Measurements from ENCODE around the gene GLA.

Gene GLA

DNA sequence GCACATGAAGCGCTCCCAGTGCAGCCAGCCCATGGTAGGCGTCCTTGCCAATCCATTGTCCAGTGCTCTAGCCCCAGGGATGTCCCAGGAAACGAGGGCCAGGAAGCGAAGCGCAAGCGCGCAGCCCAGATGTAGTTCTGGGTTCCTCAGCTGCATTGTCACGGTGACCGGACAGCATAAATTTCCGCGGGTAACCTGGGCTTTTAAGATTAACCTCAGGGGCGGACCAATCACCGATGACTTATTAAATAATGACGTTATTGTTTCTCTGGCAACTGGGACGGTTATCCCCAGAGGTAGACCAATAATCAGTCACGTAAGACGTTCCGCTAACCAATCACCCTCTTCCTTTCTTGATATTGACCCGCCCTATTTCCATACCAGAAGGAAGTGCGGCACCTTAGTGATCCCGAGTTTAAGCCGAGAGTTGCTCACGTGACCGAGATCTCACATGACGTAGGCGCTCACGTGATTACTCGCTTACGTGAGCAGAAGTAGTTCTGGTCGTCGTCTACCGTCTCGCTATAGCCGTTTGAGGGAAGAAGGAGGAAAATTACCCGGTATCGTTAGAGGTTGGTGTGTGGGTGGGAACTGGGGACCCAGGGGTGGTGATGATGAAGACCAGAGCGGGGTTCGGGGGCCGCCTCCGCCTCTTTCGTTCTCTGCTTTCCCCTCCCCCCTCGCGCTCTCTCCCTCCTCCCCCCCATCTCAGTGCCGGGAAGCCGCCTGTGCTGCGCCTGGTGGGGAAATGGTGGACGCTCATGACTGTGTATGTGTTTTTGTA lies at the start of gene GLA, which contains the start of gene HNRNPH2 (continued):
- no peak for TF ChIP-seq ZNF23 (tag by site-specific recombination; IDR thresholded peaks at IDR 0.05; ENCODE audit: borderline replicate concordance)
- TF ChIP-seq ZSCAN16 (tag by site-specific recombination; IDR thresholded peaks at IDR 0.05) = no peak
- TF ChIP-seq, protein P1, sequence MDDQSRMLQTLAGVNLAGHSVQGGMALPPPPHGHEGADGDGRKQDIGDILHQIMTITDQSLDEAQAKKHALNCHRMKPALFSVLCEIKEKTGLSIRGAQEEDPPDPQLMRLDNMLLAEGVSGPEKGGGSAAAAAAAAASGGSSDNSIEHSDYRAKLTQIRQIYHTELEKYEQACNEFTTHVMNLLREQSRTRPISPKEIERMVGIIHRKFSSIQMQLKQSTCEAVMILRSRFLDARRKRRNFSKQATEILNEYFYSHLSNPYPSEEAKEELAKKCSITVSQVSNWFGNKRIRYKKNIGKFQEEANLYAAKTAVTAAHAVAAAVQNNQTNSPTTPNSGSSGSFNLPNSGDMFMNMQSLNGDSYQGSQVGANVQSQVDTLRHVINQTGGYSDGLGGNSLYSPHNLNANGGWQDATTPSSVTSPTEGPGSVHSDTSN (CRISPR knock-in tag; IDR thresholded peaks at IDR 0.05) = no peak
- peak; percentile 66 for TF ChIP-seq ZFP69B (tag by site-specific recombination; IDR thresholded peaks at IDR 0.05)
- peak; percentile 18; the same call in 1 of the 2 replicates for TF ChIP-seq ZNF121 (tag by site-specific recombination; IDR thresholded peaks at IDR 0.05)
- TF ChIP-seq ZNF792 (tag by site-specific recombination; IDR thresholded peaks at IDR 0.05) = no peak
- peak; percentile 100 for TF ChIP-seq ZNF24 (tag by site-specific recombination; IDR thresholded peaks at IDR 0.05)
- TF ChIP-seq, protein P2, sequence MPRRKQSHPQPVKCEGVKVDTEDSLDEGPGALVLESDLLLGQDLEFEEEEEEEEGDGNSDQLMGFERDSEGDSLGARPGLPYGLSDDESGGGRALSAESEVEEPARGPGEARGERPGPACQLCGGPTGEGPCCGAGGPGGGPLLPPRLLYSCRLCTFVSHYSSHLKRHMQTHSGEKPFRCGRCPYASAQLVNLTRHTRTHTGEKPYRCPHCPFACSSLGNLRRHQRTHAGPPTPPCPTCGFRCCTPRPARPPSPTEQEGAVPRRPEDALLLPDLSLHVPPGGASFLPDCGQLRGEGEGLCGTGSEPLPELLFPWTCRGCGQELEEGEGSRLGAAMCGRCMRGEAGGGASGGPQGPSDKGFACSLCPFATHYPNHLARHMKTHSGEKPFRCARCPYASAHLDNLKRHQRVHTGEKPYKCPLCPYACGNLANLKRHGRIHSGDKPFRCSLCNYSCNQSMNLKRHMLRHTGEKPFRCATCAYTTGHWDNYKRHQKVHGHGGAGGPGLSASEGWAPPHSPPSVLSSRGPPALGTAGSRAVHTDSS (tag by site-specific recombination; IDR thresholded peaks at IDR 0.05) = no peak
- peak; percentile 58; the same call in 1 of the 2 replicates for TF ChIP-seq YY2 (tag by site-specific recombination; IDR thresholded peaks at IDR 0.05)
- TF ChIP-seq AEBP2 (tag by site-specific recombination; IDR thresholded peaks at IDR 0.05; ENCODE audit: borderline replicate concordance) = no peak
- TF ChIP-seq, protein P3, sequence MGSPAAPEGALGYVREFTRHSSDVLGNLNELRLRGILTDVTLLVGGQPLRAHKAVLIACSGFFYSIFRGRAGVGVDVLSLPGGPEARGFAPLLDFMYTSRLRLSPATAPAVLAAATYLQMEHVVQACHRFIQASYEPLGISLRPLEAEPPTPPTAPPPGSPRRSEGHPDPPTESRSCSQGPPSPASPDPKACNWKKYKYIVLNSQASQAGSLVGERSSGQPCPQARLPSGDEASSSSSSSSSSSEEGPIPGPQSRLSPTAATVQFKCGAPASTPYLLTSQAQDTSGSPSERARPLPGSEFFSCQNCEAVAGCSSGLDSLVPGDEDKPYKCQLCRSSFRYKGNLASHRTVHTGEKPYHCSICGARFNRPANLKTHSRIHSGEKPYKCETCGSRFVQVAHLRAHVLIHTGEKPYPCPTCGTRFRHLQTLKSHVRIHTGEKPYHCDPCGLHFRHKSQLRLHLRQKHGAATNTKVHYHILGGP (tag by site-specific recombination; IDR thresholded peaks at IDR 0.05) = no peak
- no peak for TF ChIP-seq ZNF747 (tag by site-specific recombination; IDR thresholded peaks at IDR 0.05)
- TF ChIP-seq ZNF37A (tag by site-specific recombination; IDR thresholded peaks at IDR 0.05) = no peak
- no peak for TF ChIP-seq ZNF670 (tag by site-specific recombination; IDR thresholded peaks at IDR 0.05; ENCODE audit: low read depth)
- TF ChIP-seq, protein P4, sequence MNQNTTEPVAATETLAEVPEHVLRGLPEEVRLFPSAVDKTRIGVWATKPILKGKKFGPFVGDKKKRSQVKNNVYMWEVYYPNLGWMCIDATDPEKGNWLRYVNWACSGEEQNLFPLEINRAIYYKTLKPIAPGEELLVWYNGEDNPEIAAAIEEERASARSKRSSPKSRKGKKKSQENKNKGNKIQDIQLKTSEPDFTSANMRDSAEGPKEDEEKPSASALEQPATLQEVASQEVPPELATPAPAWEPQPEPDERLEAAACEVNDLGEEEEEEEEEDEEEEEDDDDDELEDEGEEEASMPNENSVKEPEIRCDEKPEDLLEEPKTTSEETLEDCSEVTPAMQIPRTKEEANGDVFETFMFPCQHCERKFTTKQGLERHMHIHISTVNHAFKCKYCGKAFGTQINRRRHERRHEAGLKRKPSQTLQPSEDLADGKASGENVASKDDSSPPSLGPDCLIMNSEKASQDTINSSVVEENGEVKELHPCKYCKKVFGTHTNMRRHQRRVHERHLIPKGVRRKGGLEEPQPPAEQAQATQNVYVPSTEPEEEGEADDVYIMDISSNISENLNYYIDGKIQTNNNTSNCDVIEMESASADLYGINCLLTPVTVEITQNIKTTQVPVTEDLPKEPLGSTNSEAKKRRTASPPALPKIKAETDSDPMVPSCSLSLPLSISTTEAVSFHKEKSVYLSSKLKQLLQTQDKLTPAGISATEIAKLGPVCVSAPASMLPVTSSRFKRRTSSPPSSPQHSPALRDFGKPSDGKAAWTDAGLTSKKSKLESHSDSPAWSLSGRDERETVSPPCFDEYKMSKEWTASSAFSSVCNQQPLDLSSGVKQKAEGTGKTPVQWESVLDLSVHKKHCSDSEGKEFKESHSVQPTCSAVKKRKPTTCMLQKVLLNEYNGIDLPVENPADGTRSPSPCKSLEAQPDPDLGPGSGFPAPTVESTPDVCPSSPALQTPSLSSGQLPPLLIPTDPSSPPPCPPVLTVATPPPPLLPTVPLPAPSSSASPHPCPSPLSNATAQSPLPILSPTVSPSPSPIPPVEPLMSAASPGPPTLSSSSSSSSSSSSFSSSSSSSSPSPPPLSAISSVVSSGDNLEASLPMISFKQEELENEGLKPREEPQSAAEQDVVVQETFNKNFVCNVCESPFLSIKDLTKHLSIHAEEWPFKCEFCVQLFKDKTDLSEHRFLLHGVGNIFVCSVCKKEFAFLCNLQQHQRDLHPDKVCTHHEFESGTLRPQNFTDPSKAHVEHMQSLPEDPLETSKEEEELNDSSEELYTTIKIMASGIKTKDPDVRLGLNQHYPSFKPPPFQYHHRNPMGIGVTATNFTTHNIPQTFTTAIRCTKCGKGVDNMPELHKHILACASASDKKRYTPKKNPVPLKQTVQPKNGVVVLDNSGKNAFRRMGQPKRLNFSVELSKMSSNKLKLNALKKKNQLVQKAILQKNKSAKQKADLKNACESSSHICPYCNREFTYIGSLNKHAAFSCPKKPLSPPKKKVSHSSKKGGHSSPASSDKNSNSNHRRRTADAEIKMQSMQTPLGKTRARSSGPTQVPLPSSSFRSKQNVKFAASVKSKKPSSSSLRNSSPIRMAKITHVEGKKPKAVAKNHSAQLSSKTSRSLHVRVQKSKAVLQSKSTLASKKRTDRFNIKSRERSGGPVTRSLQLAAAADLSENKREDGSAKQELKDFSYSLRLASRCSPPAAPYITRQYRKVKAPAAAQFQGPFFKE (tag by site-specific recombination; IDR thresholded peaks at IDR 0.05; ENCODE audit: borderline replicate concordance) = no peak
- peak; percentile 3 for TF ChIP-seq ZNF350 (tag by site-specific recombination; IDR thresholded peaks at IDR 0.05)
- no peak; the same call in 1 of the 2 replicates for TF ChIP-seq GLIS2 (tag by site-specific recombination; IDR thresholded peaks at IDR 0.05)
- TF ChIP-seq, protein P5, sequence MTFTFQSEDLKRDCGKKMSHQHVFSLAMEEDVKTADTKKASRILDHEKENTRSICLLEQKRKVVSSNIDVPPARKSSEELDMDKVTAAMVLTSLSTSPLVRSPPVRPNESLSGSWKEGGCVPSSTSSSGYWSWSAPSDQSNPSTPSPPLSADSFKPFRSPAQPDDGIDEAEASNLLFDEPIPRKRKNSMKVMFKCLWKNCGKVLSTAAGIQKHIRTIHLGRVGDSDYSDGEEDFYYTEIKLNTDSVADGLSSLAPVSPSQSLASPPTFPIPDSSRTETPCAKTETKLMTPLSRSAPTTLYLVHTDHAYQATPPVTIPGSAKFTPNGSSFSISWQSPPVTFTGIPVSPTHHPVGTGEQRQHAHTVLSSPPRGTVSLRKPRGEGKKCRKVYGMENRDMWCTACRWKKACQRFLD (tag by site-specific recombination; IDR thresholded peaks at IDR 0.05) = no peak; the same call in 1 of the 2 replicates
- no peak for TF ChIP-seq ZNF404 (tag by site-specific recombination; IDR thresholded peaks at IDR 0.05)
- no peak for TF ChIP-seq ZNF555 (tag by site-specific recombination; conservative IDR thresholded peaks at IDR 0.05)
- TF ChIP-seq ZNF248 (tag by site-specific recombination; IDR thresholded peaks at IDR 0.05) = no peak
- no peak for TF ChIP-seq RBAK (tag by site-specific recombination; IDR thresholded peaks at IDR 0.05)

Measured in HEK293 (cell line).